ENCODE results near the gene IL1F10. TPM values are rescaled to one million over a fixed set of nuclear protein-coding genes. Genes with fewer than 3 reads are reported as not detected.

The IL1F10 gene
- total and polyA plus RNA-seq, 12 donors, result not detected

DNA sequence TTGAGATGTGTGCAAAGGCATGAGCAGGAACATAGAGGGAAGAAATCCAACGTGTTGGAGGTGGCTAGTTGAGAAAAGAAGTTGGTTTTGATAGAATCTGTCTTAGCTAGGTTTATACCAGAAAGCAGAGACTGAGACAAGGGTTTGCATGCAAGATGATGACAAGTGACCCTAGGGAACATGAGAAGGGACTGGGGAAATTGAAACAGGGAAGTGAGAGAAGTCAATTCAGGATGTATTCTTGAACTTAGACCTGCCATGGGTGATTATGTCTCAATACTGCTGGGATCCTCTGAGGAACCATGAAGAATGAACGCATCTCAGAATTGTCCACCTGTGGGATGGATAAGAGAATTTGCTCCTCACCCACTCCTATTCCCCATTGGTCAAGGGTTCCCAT, 42.0 kb upstream of the IL1F10 start:
- ATAC-seq, result no peak
- Histone ChIP-seq H3K27me3 (peaks cover 0 to 54% (median 37%) of the 10 kb centered on the region in 7 donors), H3K36me3 (no peaks in the 10 kb centered on the region), H3K27ac (no peak overlapping the region), H3K4me3 (no peak overlapping the region), H3K4me1 (no peaks in the 10 kb centered on the region), H3K9me3 (no peaks in the 10 kb centered on the region)
- 52 to 66% methylated on average over 2 of the region's 2 CpGs for WGBS, 2 donors
- TF ChIP-seq, protein P1, sequence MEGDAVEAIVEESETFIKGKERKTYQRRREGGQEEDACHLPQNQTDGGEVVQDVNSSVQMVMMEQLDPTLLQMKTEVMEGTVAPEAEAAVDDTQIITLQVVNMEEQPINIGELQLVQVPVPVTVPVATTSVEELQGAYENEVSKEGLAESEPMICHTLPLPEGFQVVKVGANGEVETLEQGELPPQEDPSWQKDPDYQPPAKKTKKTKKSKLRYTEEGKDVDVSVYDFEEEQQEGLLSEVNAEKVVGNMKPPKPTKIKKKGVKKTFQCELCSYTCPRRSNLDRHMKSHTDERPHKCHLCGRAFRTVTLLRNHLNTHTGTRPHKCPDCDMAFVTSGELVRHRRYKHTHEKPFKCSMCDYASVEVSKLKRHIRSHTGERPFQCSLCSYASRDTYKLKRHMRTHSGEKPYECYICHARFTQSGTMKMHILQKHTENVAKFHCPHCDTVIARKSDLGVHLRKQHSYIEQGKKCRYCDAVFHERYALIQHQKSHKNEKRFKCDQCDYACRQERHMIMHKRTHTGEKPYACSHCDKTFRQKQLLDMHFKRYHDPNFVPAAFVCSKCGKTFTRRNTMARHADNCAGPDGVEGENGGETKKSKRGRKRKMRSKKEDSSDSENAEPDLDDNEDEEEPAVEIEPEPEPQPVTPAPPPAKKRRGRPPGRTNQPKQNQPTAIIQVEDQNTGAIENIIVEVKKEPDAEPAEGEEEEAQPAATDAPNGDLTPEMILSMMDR (IDR thresholded peaks at IDR 0.05), result no peak
- no peak for DNase-seq
- intact Hi-C loops (cut with DNase I), result no loop called here

DNA sequence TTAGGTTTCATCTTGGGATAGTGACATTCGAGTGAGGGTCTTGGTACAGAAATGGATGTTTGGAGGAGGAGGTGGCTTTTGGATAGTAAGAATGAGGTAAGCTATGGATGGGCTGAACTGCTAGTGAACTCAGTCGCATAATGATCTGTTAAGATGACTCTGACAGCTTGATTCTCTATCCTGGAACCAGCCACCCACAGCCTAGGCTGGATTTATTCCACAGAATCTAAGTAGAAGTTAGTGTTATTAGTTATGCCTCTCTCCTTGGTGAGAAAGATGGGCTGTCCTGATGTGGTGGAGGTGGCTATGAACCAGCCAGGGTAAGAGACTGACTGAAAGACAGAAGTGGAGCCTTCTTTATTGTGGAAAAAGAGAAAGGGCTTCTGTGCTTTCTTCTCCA, 40.1 kb upstream of the IL1F10 start:
- Histone ChIP-seq H3K27me3 (peaks cover 0 to 54% (median 37%) of the 10 kb centered on the region in 7 donors), H3K27ac (no peak overlapping the region), H3K4me3 (no peak overlapping the region), H3K4me1 (no peaks in the 10 kb centered on the region), H3K36me3 (no peaks in the 10 kb centered on the region), H3K9me3 (no peaks in the 10 kb centered on the region)
- TF ChIP-seq, protein P1 (IDR thresholded peaks at IDR 0.05), result no peak
- no peak for ATAC-seq
- intact Hi-C loops (cut with DNase I), result no loop called here
- no peak for DNase-seq
- WGBS, 2 donors, result 69 to 73% methylated on average over 2 of the region's 2 CpGs

DNA sequence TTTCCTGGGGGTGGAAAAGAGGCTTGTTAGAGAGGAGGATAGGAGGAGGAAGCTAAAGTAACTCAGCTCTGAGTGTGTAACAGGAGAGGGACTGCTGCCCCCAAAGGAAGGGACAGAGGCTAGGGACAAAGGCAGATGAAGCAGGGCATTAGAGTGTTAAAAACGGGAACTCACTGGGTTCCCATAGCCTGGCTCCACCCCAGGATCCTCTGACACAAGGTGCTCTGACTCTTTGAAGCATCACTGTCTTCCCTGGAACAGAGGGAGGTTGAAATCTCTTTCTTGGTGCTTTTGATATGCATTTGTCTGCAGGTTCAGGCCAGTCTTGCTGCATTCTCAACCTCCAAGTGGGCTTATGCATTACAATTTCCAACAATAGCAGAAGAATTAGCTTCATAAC, 39.7 kb upstream of the IL1F10 start:
- Histone ChIP-seq H3K36me3 (no peaks in the 10 kb centered on the region), H3K27ac (no peak overlapping the region), H3K27me3 (peaks cover 0 to 54% (median 37%) of the 10 kb centered on the region in 7 donors), H3K9me3 (no peaks in the 10 kb centered on the region), H3K4me1 (no peaks in the 10 kb centered on the region), H3K4me3 (no peak overlapping the region)
- TF ChIP-seq, protein P1 (IDR thresholded peaks at IDR 0.05), result no peak
- WGBS, 2 donors, result 10 to 14% methylated on average over 1 of the region's 1 CpG
- DNase-seq, result no peak
- intact Hi-C loops (cut with DNase I), result no loop called here
- no peak for ATAC-seq

DNA sequence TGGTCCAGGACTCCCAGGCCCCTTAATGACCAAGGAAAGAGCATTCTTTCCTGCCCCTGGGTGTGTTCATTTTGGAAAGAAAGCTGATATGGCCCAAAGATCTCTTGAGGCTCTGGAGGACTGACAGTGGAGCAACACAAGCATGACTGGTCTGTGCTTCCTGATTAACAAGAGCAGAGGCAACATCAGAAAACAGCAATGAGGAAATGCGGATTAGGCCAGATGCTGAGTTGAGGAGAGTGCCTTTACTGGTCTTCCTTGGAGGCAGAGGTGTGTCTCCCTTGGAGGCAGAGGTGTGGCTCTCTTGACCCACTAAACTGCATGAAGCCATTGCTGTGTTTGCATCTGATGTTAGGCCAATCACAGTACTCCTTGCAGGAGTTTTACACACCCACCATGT, 35.0 kb upstream of the IL1F10 start:
- ATAC-seq, result no peak
- no peak overlapping the region for H3K4me3 ChIP-seq
- H3K36me3 ChIP-seq, result no peaks in the 10 kb centered on the region
- DNase-seq, result no peak
- peaks cover 0 to 39% (median 18%) of the 10 kb centered on the region in 7 donors for H3K27me3 ChIP-seq
- TF ChIP-seq, protein P1 (IDR thresholded peaks at IDR 0.05), result no peak
- no peak overlapping the region for H3K27ac ChIP-seq
- intact Hi-C loops (cut with DNase I), result no loop called here
- WGBS, 2 donors, result 80 to 86% methylated on average over 1 of the region's 1 CpG
- H3K9me3 ChIP-seq, result no peaks in the 10 kb centered on the region
- H3K4me1 ChIP-seq, result no peaks in the 10 kb centered on the region

All from heart right ventricle (tissue), 16 donors.